CD4-positive, alpha-beta T cell treated with Interleukin-1 beta for 1 hour (primary cell): ENCODE data around the gene SMG6.

Source experiments
- DNase-seq, 2 donors: peaks; one replicate each; pipeline ENCODE4 v3.0.0-alpha.2; 2020 to 2022

SMG6 gene

GRCh38 chr17:2056206-2057174 is 247.1 kb downstream of the SMG6 start:
- DNase-seq = peak; percentile 49 to 55

GRCh38 chr17:2055292-2056205 is 248.0 kb downstream of the SMG6 start:
- DNase-seq = peak; percentile 33 to 48

- DNase-seq = peak; percentile 81 to 83
Measured at GRCh38 chr17:2054512-2055291, 248.9 kb downstream of the SMG6 start, which contains the start of gene HIC1. Gene HIC1, plus strand, starts transcription at chr17:2055103. Its CDS starts 1,588 bp downstream, at chr17:2056691.

- no peak for DNase-seq
Measured at GRCh38 chr17:2054262-2054511, 249.4 kb downstream of the SMG6 start.

- DNase-seq = peak; percentile 85 to 87
Measured at GRCh38 chr17:2053380-2054261, 250.0 kb downstream of the SMG6 start.

GRCh38 chr17:2051933-2052559 is 251.5 kb downstream of the SMG6 start:
- no peak for DNase-seq

GRCh38 chr17:2051061-2051932 is 252.3 kb downstream of the SMG6 start:
- DNase-seq = peak in 1 of 2 donors; percentile 20

GRCh38 chr17:2050300-2051060 is 253.1 kb downstream of the SMG6 start:
- peak; percentile 81 to 83 for DNase-seq

GRCh38 chr17:2049333-2050299 is 254.0 kb downstream of the SMG6 start:
- DNase-seq = peak; percentile 92 to 94

- no peak for DNase-seq
Measured at GRCh38 chr17:2048805-2049204, 254.8 kb downstream of the SMG6 start.

GRCh38 chr17:2047590-2047989 is 256.0 kb downstream of the SMG6 start:
- no peak for DNase-seq

GRCh38 chr17:2044263-2044894 is 259.2 kb downstream of the SMG6 start:
- no peak for DNase-seq

GRCh38 chr17:2043785-2044184 is 259.8 kb downstream of the SMG6 start:
- DNase-seq = no peak

GRCh38 chr17:2042933-2043332 is 260.7 kb downstream of the SMG6 start:
- no peak for DNase-seq

GRCh38 chr17:2042390-2042847 is 261.2 kb downstream of the SMG6 start:
- DNase-seq = peak in 1 of 2 donors; percentile 20

- DNase-seq = peak; percentile 96 to 98
Measured at GRCh38 chr17:2041561-2042389, 261.8 kb downstream of the SMG6 start, which contains the start of gene OVCA2. Gene OVCA2, plus strand, starts transcription at chr17:2042022. Its CDS starts 26 bp downstream, at chr17:2042048.
